Chondrocyte (in vitro differentiated cells): ENCODE results near the gene DNAJB8. TPM values are rescaled to one million over a fixed set of nuclear protein-coding genes. Genes with fewer than 3 reads are reported as not detected.

Source experiments
- DNase-seq: peaks from one replicate; pipeline ENCODE4 v3.0.0; 2021; ENCODE audit warnings: mixed read lengths, low spot score
- H3K27ac Mint-ChIP-seq: one replicate; pipeline ENCODE4 v1.8.0; 2021; ENCODE audit warnings: mild to moderate bottlenecking, moderate library complexity, mixed read lengths; ENCODE audit not compliant: unreplicated experiment
- H3K27me3 Mint-ChIP-seq: 2 replicates; pipeline ENCODE4 v1.8.0; 2021; ENCODE audit warnings: low read depth, mixed read lengths
- H3K36me3 Mint-ChIP-seq: 2 replicates; pipeline ENCODE4 v1.8.0; 2021; ENCODE audit warnings: low read depth, mixed read lengths
- H3K4me1 Mint-ChIP-seq: 2 replicates; pipeline ENCODE4 v1.8.0; 2021; ENCODE audit warnings: low read depth, mild to moderate bottlenecking, mixed read lengths
- H3K4me3 Mint-ChIP-seq: one replicate; pipeline ENCODE4 v1.8.0; 2021; ENCODE audit warnings: mild to moderate bottlenecking, moderate library complexity, mixed read lengths; ENCODE audit not compliant: unreplicated experiment
- H3K9me3 Mint-ChIP-seq: 2 replicates; pipeline ENCODE4 v1.8.0; 2021; ENCODE audit warnings: low read depth, mixed read lengths
- CTCF ChIP-seq: fragments of 200-600 bp; sonication (generic); IDR thresholded peaks from 2 replicates; pipeline ENCODE4 v1.5.0; 2021; ENCODE audit warnings: antibody characterized with exemption, mild to moderate bottlenecking, moderate library complexity
- total RNA-seq: library from RNA; stranded (reverse); gene quantifications from 3 replicates; pipeline ENCODE4 v1.2.1, GENCODE V29; 2021

The DNAJB8 gene
- total RNA-seq, 1 donor from 2014 or later = not detected

- H3K27ac Mint-ChIP-seq = no peak overlapping the region
- no peaks in the 10 kb centered on the region for H3K9me3 Mint-ChIP-seq
- H3K4me1 Mint-ChIP-seq = no peaks in the 10 kb centered on the region
- TF ChIP-seq CTCF = no peak
- H3K4me3 Mint-ChIP-seq = no peak overlapping the region
- no peak for DNase-seq
- peaks cover 38% of the 10 kb centered on the region for H3K27me3 Mint-ChIP-seq
- H3K36me3 Mint-ChIP-seq = no peaks in the 10 kb centered on the region
These were observed 7.8 kb downstream of the DNAJB8 start for GRCh38 chr3:128458746-128459460.

- DNase-seq = peak; percentile 78
- Mint-ChIP-seq H3K4me1 (no peaks in the 10 kb centered on the region), H3K9me3 (no peaks in the 10 kb centered on the region), H3K36me3 (no peaks in the 10 kb centered on the region), H3K27me3 (peaks cover 41% of the 10 kb centered on the region), H3K27ac (no peak overlapping the region), H3K4me3 (no peak overlapping the region)
- no peak for TF ChIP-seq CTCF
These were observed 8.8 kb downstream of the DNAJB8 start for GRCh38 chr3:128457937-128458336.

- Mint-ChIP-seq H3K9me3 (no peaks in the 10 kb centered on the region), H3K27ac (no peak overlapping the region), H3K4me3 (no peak overlapping the region), H3K27me3 (peaks cover 45% of the 10 kb centered on the region), H3K4me1 (no peaks in the 10 kb centered on the region), H3K36me3 (no peaks in the 10 kb centered on the region)
- no peak for TF ChIP-seq CTCF
- peak; percentile 65 for DNase-seq
These were observed 9.6 kb downstream of the DNAJB8 start for GRCh38 chr3:128456776-128457715.

- Mint-ChIP-seq H3K4me3 (no peak overlapping the region), H3K27ac (no peak overlapping the region), H3K4me1 (no peaks in the 10 kb centered on the region), H3K27me3 (peaks cover 53% of the 10 kb centered on the region), H3K9me3 (no peaks in the 10 kb centered on the region), H3K36me3 (no peaks in the 10 kb centered on the region)
- no peak for TF ChIP-seq CTCF
- DNase-seq = peak; percentile 70
These were observed 10.6 kb downstream of the DNAJB8 start for GRCh38 chr3:128455786-128456748.
